HepG2 (cell line): Measurements from ENCODE around the gene ADARB2. TPM values are rescaled to one million over a fixed set of nuclear protein-coding genes. Genes with fewer than 3 reads are reported as not detected.

Source experiments
- ATAC-seq: fragments of 200-7000 bp; cut with Tn5 transposase; 3 replicates; pipeline ENCODE4 v1.9.1; 2020; ENCODE audit warnings: mild to moderate bottlenecking, moderate library complexity
- BruUV-seq: library from RNA; stranded (reverse); fragments of 400-500 nt; replicated peaks from 2 replicates; lab custom pipeline; 2021; lab: Mats Ljungman, UMichigan
- CTCF ChIA-PET: fragments of 300-600 bp; formaldehyde crosslinking; extraction: SDS; loops from one replicate; lab custom pipeline; 2021; ENCODE audit warnings: low total read pairs, inconsistent platforms, low intra/inter-chr PET ratio; lab: Yijun Ruan, JAX
- POLR2A ChIA-PET: fragments of 350-600 bp; sonication (Branson Sonifier 250); formaldehyde crosslinking; loops from one replicate; lab custom pipeline; 2020; ENCODE audit warnings: antibody characterized with exemption, inconsistent platforms; lab: Yijun Ruan, JAX
- DNase-seq: peaks from one replicate; pipeline ENCODE4 v3.0.0-alpha.2; 2015; ENCODE audit warnings: low spot score
- FAIRE-seq: peaks from 3 replicates; lab custom pipeline; 2011; peaks lifted over from hg19 to GRCh38; lab: Jason Lieb, UNC
- H2AFZ ChIP-seq: one replicate; pipeline ENCODE4 v1.6.1; 2011; ENCODE audit warnings: low read length, inconsistent platforms
- H3K27ac ChIP-seq: fragments of 300-600 bp; 3 replicates; pipeline ENCODE4 v1.8.0; 2011; ENCODE audit warnings: mixed run types, mild to moderate bottlenecking, mixed read lengths, low read length, inconsistent platforms; ENCODE audit not compliant: insufficient read depth; ENCODE audit errors: extremely low read length
- H3K27me3 ChIP-seq, 2 experiments: fragments of 200-600 bp in 1 of 2; 2 replicates in 1 of 2; 3 replicates in 1 of 2; pipeline versions ENCODE4 v1.6.0 to v1.8.0; 2011; ENCODE audit warnings: low read length in 2 of 2, mild to moderate bottlenecking in 2 of 2, moderate library complexity in 2 of 2, inconsistent platforms in 1 of 2; ENCODE audit not compliant: insufficient read depth in 2 of 2, control insufficient read depth in 1 of 2
- H3K36me3 ChIP-seq, 2 experiments: fragments of 200-600 bp in 1 of 2; replicated peaks in 1 of 2; 2 replicates in 1 of 2; 3 replicates in 1 of 2; pipeline versions ENCODE4 v1.5.1 to v1.8.0; 2011; ENCODE audit warnings: low read length in 2 of 2, inconsistent platforms in 1 of 2; ENCODE audit not compliant: insufficient read depth in 2 of 2, control insufficient read depth in 1 of 2
- H3K4me1 ChIP-seq: 2 replicates; pipeline ENCODE4 v1.5.1; 2012; ENCODE audit warnings: low read length, inconsistent platforms; ENCODE audit not compliant: insufficient read depth
- H3K4me2 ChIP-seq: 2 replicates; pipeline ENCODE4 v1.6.0; 2011; ENCODE audit warnings: low read depth, low read length, inconsistent platforms
- H3K4me3 ChIP-seq, 3 experiments: fragments of 200-600 bp in 1 of 3; sonication (generic), shearing (Covaris generic) in 1 of 3; replicated peaks in 1 of 3; 2 replicates each; pipeline ENCODE4 v1.5.1; 2011 to 2016; ENCODE audit warnings: low read length in 3 of 3, inconsistent platforms in 2 of 3, low read depth in 2 of 3, mild to moderate bottlenecking in 2 of 3, control low read depth in 1 of 3, mixed read lengths in 1 of 3; ENCODE audit not compliant: insufficient read depth in 1 of 3
- H3K79me2 ChIP-seq: one replicate; pipeline ENCODE4 v1.6.1; 2011; ENCODE audit warnings: low read length, inconsistent platforms; ENCODE audit not compliant: insufficient read depth
- H3K9ac ChIP-seq: 2 replicates; pipeline ENCODE4 v1.6.0; 2011; ENCODE audit warnings: mild to moderate bottlenecking, low read depth, low read length, inconsistent platforms; ENCODE audit not compliant: insufficient read depth
- H3K9me3 ChIP-seq: 2 replicates; pipeline ENCODE4 v1.5.1; 2012; ENCODE audit warnings: mild to moderate bottlenecking, low read length
- H4K20me1 ChIP-seq: 2 replicates; pipeline ENCODE4 v1.6.0; 2011; ENCODE audit warnings: inconsistent platforms, mild to moderate bottlenecking, low read length, moderate library complexity; ENCODE audit not compliant: insufficient read depth
- FIP1L1 ChIP-seq: fragments of 200-400 bp; formaldehyde crosslinking; IDR thresholded peaks from 2 replicates; pipeline ENCODE4 v1.6.1; 2018; ENCODE audit warnings: low read depth, mild to moderate bottlenecking, low read length, moderate library complexity, borderline replicate concordance; ENCODE audit not compliant: insufficient read depth
- SIN3B ChIP-seq: fragments of 150-350 bp; IDR thresholded peaks from 2 replicates; pipeline ENCODE4 v1.6.1; 2014; ENCODE audit warnings: low read length
- ZNF143 ChIP-seq: sonication (generic); formaldehyde crosslinking; IDR thresholded peaks from 2 replicates; pipeline ENCODE4 v1.4.0; 2020; ENCODE audit warnings: missing genetic modification reagents
- WGBS: methylation state at CpG from one replicate; pipeline ENCODE4 v1.1.6; 2017; ENCODE audit warnings: low lambda C conversion rate; 5-methylcytosine and 5-hydroxymethylcytosine counted together
- in situ Hi-C: cut with HindIII; loops from 2 replicates; pipeline ENCODE4 v1.10.0; 2017; ENCODE audit warnings: low pct_unique_long_range_greater_than_20kb; ENCODE audit not compliant: extremely low pct_ligation_motif_present
- intact Hi-C: fragments of 100-400 bp; cut with micrococcal nuclease; formaldehyde crosslinking; loops from one replicate; pipeline ENCODE4 v1.10.0; 2022; ENCODE audit not compliant: unreplicated experiment
- polyA plus RNA-seq, 8 experiments: library from polyadenylated mRNA; depleted of rRNA in 3 of 8; stranded (reverse) in 7 of 8; unstranded in 1 of 8; fragments of >200 nt; fragmentation: Illumina TruSeq in 4 of 8; extraction: Trizol in 4 of 8; gene quantifications; 2 replicates each; pipeline versions ENCODE4 v1.2.1 to v1.2.3, GENCODE V29; 2011 to 2016; ENCODE audit warnings: low read depth in 4 of 8, missing spikeins in 1 of 8, mixed read lengths in 1 of 8; ENCODE audit not compliant: insufficient read depth in 1 of 8
- total RNA-seq, 5 experiments: library from RNA; depleted of rRNA; stranded (reverse); fragments of >200 nt; fragmentation: Illumina TruSeq; extraction: Trizol; gene quantifications; 2 replicates each; pipeline ENCODE4 v1.2.3, GENCODE V29; 2016; ENCODE audit warnings: low read depth in 1 of 5
- TF ChIP-seq, protein P1 (sequence below): sonication (generic); formaldehyde crosslinking; IDR thresholded peaks from 2 replicates; pipeline ENCODE4 v1.4.0; 2020; ENCODE audit warnings: mild to moderate bottlenecking, missing genetic modification reagents
- TF ChIP-seq, protein P2 (sequence below): sonication (generic); formaldehyde crosslinking; conservative IDR thresholded peaks from 2 replicates; pipeline ENCODE4 v1.4.0; 2020; ENCODE audit warnings: missing genetic modification reagents

Gene ADARB2
- total and polyA plus RNA-seq, 2 of the 13 experiments (the other 11 are each of a cell fraction or from before 2014, with no cell fraction given), result not detected

DNA sequence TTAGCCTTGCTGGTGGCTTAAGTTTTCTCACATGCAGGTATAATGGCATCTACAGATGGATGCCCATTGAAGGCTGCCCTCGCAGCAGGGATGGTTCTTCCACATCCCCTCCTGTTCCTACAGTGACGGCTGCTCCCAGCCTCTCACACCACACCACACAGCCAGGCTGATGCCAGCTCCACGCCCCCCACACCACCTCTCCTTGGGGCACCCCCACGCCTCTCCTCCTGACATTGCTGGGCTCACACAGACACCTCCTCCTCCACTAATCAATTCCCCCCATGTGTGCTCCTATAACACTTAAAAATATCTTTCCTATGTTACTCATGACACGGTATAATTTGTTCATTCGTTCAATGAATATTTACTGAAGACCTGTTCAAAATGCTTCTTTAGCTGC lies 437.1 kb downstream of the ADARB2 start:
- H3K4me3 ChIP-seq, result no peak overlapping the region
- in situ Hi-C loops, result no loop called here
- POLR2A ChIA-PET, result no interaction called here
- no peak for TF ChIP-seq SIN3B
- TF ChIP-seq, protein P1, sequence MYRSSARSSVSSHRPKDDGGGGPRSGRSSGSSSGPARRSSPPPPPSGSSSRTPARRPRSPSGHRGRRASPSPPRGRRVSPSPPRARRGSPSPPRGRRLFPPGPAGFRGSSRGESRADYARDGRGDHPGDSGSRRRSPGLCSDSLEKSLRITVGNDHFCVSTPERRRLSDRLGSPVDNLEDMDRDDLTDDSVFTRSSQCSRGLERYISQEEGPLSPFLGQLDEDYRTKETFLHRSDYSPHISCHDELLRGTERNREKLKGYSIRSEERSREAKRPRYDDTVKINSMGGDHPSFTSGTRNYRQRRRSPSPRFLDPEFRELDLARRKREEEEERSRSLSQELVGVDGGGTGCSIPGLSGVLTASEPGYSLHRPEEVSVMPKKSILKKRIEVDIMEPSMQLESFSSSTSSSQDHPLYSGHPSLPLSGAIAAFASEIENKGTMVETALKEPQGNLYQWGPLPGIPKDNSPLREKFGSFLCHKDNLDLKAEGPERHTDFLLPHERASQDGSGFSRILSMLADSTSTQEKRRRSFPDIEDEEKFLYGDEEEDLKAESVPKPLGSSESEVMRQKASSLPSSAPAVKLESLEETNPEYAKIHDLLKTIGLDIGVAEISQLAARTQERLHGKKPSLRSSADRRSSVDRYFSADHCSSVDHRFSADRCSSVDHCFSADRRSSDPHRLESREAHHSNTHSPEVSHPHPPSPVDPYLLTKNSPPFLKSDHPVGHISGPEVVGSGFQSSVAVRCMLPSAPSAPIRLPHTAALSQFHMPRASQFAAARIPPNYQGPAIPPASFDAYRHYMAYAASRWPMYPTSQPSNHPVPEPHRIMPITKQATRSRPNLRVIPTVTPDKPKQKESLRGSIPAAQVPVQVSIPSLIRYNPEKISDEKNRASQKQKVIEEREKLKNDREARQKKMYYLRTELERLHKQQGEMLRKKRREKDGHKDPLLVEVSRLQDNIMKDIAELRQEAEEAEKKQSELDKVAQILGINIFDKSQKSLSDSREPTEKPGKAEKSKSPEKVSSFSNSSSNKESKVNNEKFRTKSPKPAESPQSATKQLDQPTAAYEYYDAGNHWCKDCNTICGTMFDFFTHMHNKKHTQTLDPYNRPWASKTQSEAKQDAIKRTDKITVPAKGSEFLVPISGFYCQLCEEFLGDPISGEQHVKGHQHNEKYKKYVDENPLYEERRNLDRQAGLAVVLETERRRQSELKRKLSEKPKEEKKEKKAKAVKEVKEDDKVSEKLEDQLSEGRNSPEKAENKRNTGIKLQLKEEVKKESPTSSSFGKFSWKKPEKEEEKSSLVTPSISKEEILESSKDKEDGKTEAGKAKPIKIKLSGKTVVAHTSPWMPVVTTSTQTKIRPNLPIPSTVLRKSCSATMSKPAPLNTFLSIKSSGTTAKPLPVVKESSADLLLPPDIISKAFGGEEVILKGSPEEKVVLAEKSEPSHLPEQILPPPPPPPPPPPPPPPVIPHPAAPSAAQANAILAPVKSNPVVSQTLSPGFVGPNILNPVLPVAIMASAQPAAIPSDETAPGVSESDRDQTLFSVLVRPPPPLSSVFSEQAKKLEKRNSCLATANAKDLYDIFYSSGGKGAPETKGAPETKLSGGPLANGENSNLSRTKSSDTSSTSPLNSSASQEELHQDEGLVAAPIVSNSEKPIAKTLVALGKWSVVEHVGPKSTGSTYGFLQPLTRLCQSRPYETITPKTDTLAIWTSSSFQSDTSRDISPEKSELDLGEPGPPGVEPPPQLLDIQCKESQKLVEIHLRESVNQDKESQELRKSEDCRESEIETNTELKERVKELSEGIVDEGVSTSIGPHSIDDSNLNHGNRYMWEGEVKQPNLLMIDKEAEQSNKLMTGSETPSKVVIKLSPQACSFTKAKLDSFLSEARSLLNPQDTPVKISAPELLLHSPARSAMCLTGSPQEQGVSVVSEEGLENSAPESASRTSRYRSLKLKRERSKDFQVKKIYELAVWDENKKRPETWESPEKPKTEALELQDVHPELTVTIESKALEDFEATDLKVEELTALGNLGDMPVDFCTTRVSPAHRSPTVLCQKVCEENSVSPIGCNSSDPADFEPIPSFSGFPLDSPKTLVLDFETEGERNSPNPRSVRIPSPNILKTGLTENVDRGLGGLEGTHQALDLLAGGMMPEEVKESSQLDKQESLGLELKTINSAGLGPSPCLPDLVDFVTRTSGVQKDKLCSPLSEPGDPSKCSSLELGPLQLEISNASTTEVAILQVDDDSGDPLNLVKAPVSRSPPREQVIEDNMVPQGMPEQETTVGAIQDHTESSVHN (CRISPR knock-in tag), result no peak
- TF ChIP-seq FIP1L1, result no peak
- no peak for TF ChIP-seq ZNF143 (CRISPR knock-in tag)
- TF ChIP-seq, protein P2, sequence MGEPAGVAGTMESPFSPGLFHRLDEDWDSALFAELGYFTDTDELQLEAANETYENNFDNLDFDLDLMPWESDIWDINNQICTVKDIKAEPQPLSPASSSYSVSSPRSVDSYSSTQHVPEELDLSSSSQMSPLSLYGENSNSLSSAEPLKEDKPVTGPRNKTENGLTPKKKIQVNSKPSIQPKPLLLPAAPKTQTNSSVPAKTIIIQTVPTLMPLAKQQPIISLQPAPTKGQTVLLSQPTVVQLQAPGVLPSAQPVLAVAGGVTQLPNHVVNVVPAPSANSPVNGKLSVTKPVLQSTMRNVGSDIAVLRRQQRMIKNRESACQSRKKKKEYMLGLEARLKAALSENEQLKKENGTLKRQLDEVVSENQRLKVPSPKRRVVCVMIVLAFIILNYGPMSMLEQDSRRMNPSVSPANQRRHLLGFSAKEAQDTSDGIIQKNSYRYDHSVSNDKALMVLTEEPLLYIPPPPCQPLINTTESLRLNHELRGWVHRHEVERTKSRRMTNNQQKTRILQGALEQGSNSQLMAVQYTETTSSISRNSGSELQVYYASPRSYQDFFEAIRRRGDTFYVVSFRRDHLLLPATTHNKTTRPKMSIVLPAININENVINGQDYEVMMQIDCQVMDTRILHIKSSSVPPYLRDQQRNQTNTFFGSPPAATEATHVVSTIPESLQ (CRISPR knock-in tag), result no peak
- TF ChIP-seq, all 625 proteins: peak for 0
- Histone ChIP-seq H3K27me3 (peaks cover 0 to 12% of the 10 kb centered on the region in 2 experiments; a peak in 3 of 5 replicates), H3K4me1 (no peaks in the 10 kb centered on the region), H3K36me3 (no peaks in the 10 kb centered on the region), H3K9me3 (no peaks in the 10 kb centered on the region), H3K9ac (no peak overlapping the region), H4K20me1 (no peaks in the 10 kb centered on the region), H2AFZ (no peak overlapping the region), H3K27ac (no peak overlapping the region), H3K4me2 (no peak overlapping the region), H3K79me2 (no peaks in the 10 kb centered on the region)
- intact Hi-C loops, result no loop called here
- no peak for DNase-seq
- no peak for FAIRE-seq
- no TSS peak for BruUV-seq
- under 1% methylated on average over 6 of the region's 6 CpGs for WGBS
- no peak for ATAC-seq
- CTCF ChIA-PET, result no interaction called here
